ENCODE results near the gene RAE1.

DNA sequence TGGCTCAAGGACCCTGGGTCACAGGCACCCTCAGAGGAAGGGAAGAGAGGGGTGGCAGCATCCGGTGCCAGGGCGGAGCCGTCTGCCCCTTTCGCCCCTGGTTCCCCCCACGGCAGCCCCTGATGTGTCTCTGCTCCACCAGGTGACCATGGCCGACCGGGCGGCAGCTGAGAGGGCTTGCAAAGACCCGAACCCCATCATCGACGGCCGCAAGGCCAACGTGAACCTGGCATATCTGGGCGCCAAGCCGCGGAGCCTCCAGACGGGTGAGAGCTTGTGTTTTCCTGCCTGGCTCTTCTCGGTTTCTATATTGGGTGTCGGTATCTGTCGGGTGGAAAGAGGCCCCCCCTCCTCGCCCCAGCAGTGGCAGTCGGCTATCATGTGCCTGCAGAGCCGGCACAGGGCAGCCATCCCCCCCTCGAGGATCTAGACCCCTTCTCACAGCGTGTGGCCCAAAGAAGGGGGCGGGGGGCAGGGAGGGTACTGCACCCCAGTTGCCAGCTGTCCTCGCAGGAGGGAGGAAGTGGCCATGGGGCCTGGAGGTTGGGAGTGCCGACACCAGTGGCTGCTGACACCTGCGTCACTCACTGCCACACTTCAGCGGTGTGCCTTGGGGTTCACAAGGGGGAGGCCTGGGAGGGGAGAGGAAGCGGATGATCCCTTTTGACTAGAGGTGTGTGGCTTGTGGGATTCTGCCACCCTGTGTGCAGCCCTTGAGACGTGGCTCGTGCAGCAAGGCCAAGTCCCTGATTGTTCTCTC lies 41.6 kb downstream of the RAE1 start:
- TF ChIP-seq, protein P1, sequence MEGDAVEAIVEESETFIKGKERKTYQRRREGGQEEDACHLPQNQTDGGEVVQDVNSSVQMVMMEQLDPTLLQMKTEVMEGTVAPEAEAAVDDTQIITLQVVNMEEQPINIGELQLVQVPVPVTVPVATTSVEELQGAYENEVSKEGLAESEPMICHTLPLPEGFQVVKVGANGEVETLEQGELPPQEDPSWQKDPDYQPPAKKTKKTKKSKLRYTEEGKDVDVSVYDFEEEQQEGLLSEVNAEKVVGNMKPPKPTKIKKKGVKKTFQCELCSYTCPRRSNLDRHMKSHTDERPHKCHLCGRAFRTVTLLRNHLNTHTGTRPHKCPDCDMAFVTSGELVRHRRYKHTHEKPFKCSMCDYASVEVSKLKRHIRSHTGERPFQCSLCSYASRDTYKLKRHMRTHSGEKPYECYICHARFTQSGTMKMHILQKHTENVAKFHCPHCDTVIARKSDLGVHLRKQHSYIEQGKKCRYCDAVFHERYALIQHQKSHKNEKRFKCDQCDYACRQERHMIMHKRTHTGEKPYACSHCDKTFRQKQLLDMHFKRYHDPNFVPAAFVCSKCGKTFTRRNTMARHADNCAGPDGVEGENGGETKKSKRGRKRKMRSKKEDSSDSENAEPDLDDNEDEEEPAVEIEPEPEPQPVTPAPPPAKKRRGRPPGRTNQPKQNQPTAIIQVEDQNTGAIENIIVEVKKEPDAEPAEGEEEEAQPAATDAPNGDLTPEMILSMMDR (IDR thresholded peaks at IDR 0.05): no peak
- TF ChIP-seq POLR2AphosphoS5 (IDR thresholded peaks at IDR 0.05) (peak in 1 of 2 donors; percentile 78), EP300 (IDR thresholded peaks at IDR 0.05) (no peak), POLR2A (IDR thresholded peaks at IDR 0.05) (peak in 1 of 4 donors; percentile 18)
